GOT3 (cell line): Measurements from ENCODE around the gene EPDR1.

Source experiments
- DNase-seq: peaks from one replicate; lab custom pipeline; 2025; ENCODE audit warnings: mixed read lengths; lab: John Stamatoyannopoulos, UW

Gene EPDR1

GRCh38 chr7:37981664-37982063 lies 61.2 kb downstream of the EPDR1 start:
- DNase-seq, result no peak

- DNase-seq, result no peak
Measured at GRCh38 chr7:37982423-37982822, 62.0 kb downstream of the EPDR1 start.

- DNase-seq, result no peak
Measured at GRCh38 chr7:37984750-37985390, 64.4 kb downstream of the EPDR1 start.

- DNase-seq, result no peak
Measured at GRCh38 chr7:37986908-37987330, 66.5 kb downstream of the EPDR1 start.

- DNase-seq, result no peak
Measured at GRCh38 chr7:37987732-37988131, 67.3 kb downstream of the EPDR1 start.

- DNase-seq, result no peak
Measured at GRCh38 chr7:37988721-37989650, 68.5 kb downstream of the EPDR1 start.

GRCh38 chr7:37990337-37990736 lies 69.9 kb downstream of the EPDR1 start:
- DNase-seq, result no peak

GRCh38 chr7:37993060-37993501 lies 72.6 kb downstream of the EPDR1 start:
- no peak for DNase-seq

GRCh38 chr7:37999673-38000072 lies 79.2 kb downstream of the EPDR1 start:
- no peak for DNase-seq

GRCh38 chr7:38000272-38000671 lies 79.8 kb downstream of the EPDR1 start:
- DNase-seq, result no peak
